GM21528 (cell line): Measurements from ENCODE around the gene SLC35E3.
"Not testable (repeated sequence)": the region's sequence is repeated elsewhere in the genome, so short reads cannot be mapped to it uniquely, and the experiment has no call there.

Experiments used
- ATAC-seq: cut with Tn5 transposase; IDR thresholded peaks from one replicate; pipeline ENCODE4 v1.9.1; 2021; ENCODE audit warnings: mild to moderate bottlenecking, moderate library complexity; ENCODE audit not compliant: unreplicated experiment, low FRiP score

Gene SLC35E3

GRCh38 chr12:68793436-68793835 is 47.5 kb downstream of the SLC35E3 start:
- no peak for ATAC-seq

- no peak for ATAC-seq
Measured at GRCh38 chr12:68793975-68794652, 48.1 kb downstream of the SLC35E3 start.

- ATAC-seq: no peak
Measured at GRCh38 chr12:68794653-68795251, 48.8 kb downstream of the SLC35E3 start.

- no peak for ATAC-seq
Measured at GRCh38 chr12:68796399-68796798, 50.4 kb downstream of the SLC35E3 start.

GRCh38 chr12:68798882-68799234 is 52.9 kb downstream of the SLC35E3 start:
- no peak for ATAC-seq

GRCh38 chr12:68800294-68800693 is 54.3 kb downstream of the SLC35E3 start:
- no peak for ATAC-seq

- not testable (repeated sequence) for ATAC-seq
Measured at GRCh38 chr12:68801124-68801523, 55.1 kb downstream of the SLC35E3 start.

GRCh38 chr12:68802372-68802745 is 56.4 kb downstream of the SLC35E3 start:
- ATAC-seq: not testable (repeated sequence)

- ATAC-seq: not testable (repeated sequence)
Measured at GRCh38 chr12:68802911-68803651, 57.1 kb downstream of the SLC35E3 start.

GRCh38 chr12:68803948-68804656 is 58.1 kb downstream of the SLC35E3 start:
- ATAC-seq: no peak

- ATAC-seq: no peak
Measured at GRCh38 chr12:68804657-68805591, 58.9 kb downstream of the SLC35E3 start.

GRCh38 chr12:68805592-68806120 is 59.7 kb downstream of the SLC35E3 start:
- no peak for ATAC-seq

- no peak for ATAC-seq
Measured at GRCh38 chr12:68806488-68807237, 60.7 kb downstream of the SLC35E3 start.

- not testable (repeated sequence) for ATAC-seq
Measured at GRCh38 chr12:68807274-68807575, 61.2 kb downstream of the SLC35E3 start.

- peak; percentile 77 for ATAC-seq
Measured at GRCh38 chr12:68807576-68808387, 61.8 kb downstream of the SLC35E3 start, which contains the start of gene MDM2. MDM2 (plus strand) TSS chr12:68808177; CDS start chr12:68808478, 301 bp downstream.

GRCh38 chr12:68808388-68809189 is 62.6 kb downstream of the SLC35E3 start:
- ATAC-seq: peak; percentile 52

- no peak for ATAC-seq
Measured at GRCh38 chr12:68809190-68810026, 63.4 kb downstream of the SLC35E3 start.
